HG03066 (cell line): Measurements from ENCODE around the gene ADISSP.

Experiments
- ATAC-seq: cut with Tn5 transposase; IDR thresholded peaks from one replicate; pipeline ENCODE4 v1.9.1; 2021; ENCODE audit warnings: low read depth; ENCODE audit not compliant: unreplicated experiment

The ADISSP gene

DNA sequence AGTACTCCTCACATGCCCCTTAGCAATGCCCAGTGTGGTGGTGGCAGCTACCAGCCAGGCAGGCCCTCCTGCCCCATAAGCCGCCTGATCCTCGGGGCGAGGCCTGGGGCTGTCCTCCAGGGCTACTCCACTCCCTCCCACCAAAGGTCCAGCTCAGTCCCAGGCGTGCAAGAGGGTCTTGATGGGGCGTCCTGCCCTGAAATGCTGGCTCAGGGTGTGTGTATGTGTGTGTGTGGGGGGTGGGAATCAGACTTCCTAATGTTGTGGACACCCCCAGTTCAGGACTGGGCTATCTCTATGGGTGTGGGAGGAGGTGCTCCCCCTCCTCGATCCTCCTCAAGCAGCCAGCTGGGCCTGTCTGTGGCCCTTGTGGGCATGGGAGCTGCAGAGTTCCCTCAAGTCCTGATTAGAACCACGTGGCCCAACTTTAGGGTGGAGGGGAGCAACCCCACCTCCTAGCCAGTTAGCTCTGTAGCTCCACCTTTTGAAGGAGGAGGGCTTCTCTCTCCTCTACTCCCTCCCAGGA lies 27.6 kb downstream of the ADISSP start:
- ATAC-seq, result no peak

DNA sequence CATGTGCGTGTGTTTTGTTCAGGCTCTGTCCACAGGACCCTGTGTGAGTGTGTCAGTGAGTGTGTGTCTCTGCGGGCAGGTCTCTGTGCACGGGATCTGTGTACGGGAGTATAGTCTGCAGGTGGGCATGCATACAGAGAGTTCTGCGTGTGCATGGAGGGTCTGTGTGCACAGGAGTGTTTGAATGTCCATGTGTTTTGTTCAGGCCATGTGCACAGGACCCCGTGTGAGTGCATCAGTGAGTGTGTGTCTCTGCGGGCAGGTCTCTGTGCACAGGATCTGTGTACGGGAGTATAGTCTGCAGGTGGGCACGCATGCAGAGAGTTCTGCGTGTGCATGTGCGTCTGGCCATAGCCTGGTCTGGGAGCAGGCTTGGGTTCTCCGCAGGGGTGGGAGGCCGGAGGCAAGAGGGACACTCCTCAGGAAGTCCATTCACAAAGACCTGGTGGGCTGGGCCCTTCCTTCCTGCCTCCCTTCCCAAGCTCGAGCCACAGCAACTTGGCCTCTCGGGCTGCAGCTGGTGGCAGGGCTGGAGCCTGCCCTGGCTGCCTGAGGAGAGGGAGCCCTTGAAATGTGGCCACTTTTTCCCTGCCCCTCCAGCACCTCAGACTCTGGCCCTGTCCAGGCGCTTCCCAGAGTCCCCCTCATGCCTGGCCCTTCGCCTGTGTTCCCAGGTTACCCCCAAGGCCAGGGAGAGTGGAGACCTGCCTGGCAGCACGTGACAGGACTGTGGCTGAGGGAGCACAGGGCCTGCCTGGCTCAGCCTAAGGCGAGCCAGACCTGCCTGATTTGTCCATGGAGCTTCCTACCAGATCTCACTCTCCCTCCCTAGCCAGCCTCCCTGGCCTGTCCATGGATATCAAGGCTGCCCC lies 28.3 kb downstream of the ADISSP start:
- no peak for ATAC-seq

DNA sequence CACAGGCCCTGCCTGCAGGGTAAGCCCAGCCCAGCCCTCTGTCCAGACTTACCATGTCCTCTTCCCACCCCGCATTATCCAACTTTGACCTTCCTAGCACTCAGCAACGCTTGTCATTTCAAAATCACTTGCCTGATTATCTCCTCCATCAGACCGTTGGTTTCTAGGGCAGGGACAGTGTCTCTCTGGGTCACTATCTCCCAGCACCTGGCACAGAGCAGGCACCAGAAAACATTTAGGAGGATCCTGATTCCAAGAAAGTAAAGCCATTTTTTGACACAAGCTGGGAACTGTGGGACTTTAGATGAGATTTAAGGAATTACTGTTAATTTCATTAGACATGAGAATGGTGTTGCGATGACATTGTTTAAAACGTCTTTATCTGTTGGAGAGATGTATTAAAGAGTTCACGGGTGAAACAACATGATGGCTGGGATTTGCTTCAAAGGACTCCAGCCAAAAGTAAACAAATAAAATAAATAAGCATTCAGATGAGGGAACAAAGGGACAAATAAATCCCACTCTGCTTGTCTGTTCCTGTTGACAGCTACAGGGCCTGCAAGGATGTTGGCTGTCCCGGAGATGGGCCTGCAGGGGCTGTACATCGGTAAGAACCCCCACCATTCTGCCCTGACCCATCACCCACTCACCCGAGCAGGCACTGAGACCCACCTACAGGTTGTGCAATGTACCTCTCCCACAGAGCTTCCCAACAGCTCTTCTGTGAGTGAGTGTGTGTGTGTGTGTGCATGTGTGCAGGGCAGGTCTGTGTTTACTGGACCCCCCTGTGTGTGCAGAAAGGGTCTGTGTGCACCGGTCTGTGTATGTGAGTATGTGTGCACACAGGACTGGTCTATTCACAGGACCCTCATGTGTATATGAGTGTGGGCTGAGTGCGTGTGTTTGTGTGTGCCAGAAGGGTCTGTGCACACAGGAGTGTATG lies 29.2 kb downstream of the ADISSP start:
- no peak for ATAC-seq

DNA sequence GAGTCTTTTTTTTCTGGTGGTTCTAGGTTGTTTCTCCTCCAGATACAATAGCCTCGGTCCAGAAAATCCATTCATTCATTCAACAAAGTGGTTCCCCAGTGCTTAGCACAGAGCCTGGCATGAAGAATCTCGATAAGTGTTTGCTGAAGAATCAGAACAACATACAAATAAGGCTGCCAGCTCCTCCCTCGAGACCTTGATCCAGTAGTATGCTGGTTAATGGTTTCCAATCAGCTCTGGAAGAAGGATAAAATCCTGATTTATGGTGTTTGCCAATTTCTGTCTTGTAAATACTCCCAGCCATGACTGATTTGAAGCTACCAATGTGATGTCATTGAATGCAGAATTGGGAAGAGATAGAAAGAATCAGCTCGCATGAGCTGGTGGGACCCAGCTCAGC lies 31.8 kb downstream of the ADISSP start:
- no peak for ATAC-seq

DNA sequence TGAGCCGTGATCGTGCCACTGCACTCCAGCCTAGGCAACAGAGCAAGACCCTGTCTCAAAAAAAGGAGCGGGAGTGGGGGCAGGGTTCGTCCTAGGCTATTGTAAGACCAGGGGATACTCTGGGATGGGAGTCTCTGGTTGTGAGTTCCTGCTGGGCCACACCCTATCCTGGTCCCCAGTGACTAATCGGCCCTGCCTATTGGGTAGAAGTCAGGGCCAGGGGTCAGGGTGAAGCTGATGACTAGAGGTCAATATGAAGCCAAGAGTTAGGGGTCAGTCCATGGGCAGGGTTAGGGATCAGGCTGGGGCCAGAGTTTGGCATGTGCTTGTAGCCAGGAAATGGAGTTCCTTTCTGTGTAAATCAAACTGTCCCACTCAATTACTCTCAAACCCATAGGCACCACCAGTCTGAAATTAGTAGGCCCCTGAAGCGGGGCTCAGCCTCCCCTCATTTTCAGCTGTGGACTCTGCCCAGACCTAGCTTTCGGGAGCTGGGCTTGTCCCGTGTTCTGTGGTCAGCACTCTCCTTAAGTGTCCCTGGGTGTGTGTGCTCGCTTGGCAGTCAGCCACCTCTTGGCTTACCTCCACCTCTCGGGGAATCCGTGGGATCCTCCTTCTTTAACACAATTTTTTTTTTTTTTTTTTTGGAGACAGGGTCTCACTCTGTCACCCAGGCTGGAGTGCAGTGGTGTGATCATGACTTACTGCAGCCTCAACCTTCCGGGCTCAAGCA lies 33.3 kb downstream of the ADISSP start:
- no peak for ATAC-seq

DNA sequence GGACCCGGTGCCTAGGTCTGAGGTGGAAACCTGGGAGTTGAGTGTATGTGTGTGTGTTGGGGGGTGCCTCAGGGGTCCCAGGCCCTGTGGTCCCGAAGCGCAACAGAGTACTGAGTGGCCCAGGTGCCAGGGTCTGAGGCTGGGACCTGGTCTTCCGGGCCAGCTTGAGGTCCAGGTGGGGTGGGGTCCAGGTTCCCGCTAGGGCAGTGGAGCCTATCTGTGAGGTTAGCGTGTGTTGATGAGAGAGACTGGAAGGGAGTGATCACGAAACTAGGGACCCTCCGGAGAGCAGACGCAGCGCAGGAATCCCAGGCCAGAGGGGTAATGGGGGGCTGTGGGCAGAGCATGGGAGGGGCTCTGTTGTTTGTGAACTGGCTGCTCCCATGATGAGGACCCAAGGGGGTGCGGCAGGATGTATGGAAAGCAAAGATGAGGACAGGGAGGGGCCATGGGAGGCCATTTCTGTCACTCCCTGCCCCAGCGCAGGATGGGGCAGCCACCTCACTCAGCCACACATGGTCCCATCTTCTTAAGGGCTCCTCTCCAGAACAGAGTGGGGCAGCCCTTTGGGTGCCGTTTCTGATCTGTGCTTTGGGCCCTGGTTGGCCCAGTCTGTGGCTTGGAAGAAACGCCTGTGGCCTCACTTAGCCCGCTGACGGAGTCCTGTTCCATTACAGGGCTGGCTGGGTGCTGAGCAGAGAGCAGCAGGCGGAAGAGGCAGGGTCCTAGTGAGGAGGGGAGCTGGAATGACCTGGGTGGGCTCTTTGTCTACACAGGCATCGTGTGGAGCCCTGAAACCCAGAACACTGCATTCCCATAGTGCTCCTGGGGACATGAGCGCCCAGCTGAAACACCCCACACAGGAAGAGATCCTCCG lies 34.2 kb downstream of the ADISSP start:
- no peak for ATAC-seq

DNA sequence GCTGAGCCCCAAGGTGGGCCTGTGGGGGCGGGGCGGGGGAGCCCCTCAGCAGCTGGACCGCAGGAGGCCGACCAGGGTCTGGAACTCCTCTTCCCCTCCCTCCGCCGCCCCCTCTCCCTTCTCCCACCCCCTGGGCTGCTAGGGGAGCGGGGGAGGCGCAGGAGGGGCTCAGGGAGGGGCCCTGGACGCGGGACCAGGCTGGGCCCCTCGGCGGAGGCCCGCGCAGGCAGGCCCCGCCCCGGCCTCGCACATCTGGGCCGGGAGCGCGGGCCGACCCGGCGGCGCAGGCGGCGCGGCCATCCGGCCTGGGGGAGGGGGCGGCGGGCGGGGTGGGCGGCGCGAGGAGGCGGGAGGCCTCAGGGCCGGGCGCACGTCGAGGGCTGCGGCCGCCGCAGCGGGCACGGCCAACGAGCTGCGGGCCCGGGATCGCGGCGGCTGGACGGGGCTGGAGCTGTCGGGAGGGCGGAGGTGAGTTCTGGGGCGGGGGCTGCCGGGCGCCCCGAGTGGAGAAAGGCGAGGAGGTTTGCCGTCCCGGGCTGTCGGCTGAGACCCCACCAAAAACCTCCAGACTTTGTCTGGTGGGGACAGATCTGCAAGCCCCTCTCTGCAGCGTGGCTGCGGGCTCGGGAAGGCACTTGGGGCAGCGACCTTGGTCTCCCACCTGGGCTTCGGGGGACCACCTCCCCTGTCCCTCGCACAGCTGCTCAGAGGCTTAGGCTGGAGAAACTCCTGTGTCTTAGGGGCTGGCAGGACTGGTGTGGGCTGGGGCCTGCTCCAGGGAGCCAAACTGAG lies 35.0 kb downstream of the ADISSP start, which contains the start of gene HSPA12B:
Gene HSPA12B, plus strand, starts transcription at position 359 of the 792 bp plus-strand sequence. CDS start 5,990 bp downstream, outside the sequence.
- no peak for ATAC-seq

DNA sequence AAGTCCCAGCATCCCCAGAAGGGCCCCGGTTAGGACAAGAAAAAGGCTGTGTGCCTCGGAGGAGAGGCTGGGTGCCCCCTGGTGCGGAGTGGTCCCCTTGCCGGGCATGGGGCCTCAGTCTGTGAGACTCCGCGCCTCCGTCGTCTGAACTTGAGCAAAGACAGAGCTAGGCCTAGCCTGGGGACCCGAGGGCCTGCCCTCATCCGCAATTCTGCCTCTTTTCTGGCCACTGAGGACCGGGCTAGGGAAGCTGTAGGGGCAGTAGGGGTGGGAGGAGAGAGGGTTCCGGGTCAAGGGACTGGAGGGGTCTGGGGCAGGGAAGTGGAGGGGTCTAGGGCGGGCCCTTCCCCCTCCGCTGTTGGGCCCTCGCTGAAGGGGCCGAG lies 35.6 kb downstream of the ADISSP start:
- ATAC-seq, result no peak

DNA sequence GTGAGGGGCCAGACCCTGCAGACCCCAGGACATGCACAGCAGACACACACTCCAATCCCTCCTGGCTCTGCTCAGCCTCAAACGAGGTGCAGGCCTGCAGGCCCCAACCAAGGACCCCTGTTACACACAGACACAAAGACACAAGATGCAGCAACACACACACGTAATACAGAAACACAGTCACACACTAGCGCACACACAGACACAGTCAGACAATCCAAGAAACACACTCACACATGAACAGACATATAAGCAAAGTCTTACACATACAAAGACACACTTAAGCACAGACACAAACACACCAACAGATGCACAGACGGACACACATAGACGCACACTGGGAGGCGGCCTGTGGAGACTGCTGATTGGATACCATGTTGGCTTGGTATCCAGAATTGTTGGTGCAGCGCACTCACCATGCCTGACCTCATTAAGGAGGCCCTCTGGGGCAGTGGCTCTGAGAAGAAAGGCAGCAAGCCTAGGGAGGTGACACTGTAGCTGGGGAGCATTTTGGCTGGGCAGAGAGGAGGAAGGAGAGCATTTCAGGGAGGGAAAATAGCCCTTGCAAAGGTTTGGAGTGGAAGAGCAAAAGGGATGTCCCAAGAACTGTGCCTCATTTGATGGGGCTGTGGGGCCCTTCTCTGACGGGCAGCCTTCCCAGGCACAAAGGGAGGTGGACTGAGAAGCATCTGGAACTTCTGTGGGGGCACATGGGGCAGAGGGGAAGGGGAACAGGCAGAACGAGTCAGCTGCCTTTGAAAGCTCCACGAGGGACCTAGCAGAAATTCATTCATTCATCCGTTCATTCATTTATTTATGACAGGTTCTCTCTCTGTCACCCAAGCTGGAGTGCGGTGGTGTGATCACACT lies 36.5 kb downstream of the ADISSP start:
- ATAC-seq, result no peak

DNA sequence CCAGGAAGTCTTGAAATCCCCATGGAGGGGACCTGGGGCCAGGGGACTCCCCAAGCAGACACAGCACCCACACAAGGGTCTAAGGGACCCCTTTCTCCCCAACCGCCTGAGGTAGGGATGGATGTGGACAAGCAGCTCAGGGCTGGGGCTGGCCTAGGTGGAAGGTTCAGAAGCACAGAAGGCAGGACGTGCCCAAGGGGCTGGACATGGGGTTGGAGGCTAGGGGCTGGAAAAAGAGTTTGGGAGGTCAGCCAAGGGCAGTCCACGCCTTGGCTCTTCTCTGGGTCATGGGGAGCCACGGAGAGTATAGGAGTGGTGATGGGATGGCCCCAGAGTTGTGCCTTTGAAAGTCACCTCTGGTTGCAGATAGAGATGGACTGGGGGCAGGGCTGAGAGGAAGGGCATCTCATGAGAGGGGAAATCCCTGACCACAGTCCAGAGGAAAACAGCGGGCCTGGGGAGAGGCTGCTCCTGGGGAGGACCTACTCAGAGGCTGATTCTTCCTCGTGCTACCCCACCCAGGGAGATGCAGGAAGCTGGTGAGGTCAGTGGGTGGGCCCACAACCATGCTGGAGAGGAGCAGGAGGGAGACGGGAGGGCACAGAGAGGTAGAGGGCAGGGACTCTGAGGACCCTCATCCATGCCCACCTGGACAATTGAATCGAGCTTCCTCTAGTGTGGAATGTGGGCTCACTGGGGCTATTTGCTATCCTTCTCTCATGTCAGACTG lies 37.6 kb downstream of the ADISSP start:
- no peak for ATAC-seq

DNA sequence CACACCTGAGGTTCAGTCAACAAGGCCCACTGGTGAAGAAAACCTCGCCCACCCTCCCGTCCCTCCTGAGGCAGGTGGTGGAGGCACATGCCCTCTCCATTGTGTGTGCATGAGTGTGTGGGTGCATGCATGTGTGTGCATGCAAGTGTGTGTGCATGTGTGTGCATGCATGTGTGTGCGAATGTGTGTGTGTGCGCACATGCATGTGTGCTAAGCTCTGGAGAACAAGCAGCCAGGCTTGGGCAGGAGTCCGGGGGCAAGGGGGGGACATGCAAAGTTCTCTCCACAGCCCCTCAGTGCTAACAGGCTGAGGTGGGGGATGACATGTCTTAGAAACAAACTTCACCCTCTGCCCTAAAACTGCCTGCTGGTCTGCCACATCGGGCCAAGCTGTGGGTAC lies 38.2 kb downstream of the ADISSP start:
- no peak for ATAC-seq

DNA sequence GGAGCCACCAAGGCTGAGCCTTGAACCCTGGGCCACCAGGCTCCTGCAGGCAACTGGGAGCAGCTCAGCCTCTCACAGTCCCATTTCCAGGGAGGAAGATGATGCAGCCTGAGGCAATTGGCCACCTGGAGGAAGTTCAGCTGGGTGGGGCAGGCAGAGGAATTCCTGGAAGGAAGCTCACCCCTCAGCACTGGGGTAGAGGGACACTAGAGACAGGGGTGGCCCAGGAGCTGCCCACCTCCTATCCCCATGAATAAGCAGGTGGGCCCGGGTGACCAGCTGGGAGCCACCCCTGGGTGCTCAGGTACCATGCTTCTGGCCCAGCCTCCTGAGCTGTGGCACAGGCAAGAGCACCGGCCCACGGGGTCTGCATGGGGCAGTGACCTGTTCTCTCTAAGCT lies 38.7 kb downstream of the ADISSP start:
- ATAC-seq, result no peak

DNA sequence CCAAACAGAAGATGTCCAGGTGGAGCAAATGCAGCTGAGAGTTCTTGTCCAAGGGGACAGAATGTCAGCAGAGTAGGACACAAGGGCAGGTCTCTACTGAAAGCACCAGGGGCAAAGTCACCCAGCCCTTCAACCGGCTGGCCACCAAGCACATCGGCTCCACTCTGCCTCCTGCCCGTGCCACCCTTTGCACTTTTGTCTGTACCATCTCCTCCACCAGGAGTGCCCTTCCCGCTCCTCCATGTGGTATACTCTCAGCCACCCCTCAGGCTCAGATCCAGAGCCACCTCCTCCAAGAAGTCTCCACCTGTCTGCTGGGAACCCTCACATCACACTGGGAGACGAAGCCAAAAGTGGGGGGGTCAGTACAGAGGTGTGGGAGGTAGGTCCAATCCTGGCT lies 39.2 kb downstream of the ADISSP start:
- no peak for ATAC-seq

DNA sequence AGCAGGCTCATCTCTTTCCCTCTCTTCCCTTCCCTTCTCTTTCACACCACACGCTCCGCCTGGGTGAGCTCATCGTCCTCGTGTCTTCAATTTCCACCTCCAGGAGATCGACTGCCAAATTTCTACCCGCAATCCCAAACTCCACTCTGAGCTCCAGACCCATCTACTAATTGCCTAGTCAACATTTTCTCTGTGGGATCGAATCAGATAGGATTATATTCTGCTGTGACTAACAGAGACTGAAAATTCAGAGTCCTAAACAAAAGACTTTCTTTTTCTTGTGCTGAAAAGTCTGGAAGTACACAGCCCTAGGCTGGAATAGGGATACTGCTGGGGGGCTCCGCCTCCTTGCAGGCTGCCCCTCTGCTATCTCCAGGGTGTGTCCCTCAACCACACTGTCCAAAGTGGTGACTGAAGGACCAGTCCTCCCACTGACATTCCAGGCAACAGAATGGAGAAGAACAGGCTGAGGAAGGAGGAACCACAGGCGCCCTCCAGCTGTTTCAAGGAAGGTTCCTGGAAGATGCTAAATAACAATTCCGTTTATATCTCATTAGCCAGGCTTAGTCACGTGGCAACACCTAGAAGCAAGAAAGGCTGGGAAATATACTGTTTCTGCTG lies 40.0 kb downstream of the ADISSP start:
- ATAC-seq, result no peak

DNA sequence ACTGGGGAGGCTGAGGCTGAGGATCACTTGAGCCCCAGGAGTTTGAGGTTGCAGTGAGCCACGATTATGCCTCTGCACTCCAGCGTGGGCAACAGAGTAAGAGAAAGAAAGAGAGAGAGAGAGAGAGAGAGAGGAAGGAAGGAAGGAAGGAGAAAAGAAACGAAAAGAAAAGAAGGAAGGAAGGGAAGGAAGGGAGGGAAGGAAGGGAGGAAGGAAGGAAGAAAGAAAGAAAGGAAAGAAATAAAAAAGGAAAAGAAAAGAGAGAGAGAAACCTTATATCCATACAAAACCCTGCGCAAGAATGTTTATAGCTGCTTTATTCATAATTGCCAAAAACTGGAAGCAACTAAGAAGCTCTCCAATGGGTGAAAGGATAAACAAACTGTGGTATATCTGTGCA lies 43.2 kb downstream of the ADISSP start:
- no peak for ATAC-seq

DNA sequence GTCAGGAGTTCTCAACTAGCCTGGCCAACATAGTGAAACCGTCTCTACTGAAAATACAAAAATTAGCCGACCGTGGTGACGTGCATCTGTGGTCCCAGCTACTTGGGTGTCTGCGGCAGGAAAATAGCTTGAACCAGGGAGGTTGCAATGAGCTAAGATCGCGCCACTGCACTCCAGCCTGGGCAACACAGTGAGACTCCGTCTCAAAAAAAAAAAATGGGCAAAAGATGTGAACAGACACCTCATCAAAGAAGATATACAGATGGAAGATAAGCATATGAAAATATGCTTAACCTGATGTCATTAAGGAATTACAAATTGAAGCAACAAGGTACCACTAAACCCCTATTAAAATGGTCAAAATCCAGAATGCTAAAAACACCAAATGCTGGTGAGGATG lies 44.3 kb downstream of the ADISSP start:
- no peak for ATAC-seq

DNA sequence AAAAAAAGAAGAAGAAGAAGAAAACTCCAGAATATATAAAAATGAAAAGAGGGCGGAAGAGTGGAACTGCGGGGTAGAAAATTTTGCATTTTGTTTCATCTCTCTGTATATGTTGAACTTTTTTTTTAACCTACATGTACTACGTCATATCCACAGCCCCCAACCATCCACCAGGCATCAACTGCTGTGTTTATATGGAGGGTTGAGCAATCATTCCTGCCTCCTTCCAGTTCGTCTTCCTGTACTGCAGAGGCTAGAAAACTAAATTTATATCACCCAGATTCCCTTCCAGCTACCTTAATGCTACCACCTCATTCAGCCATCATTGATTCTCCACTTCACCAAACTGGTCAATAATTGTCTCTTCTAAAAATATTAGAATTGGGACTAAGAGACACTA lies 45.6 kb downstream of the ADISSP start:
- no peak for ATAC-seq
